Measurements from ENCODE around the gene POP4.

Gene POP4

GRCh38 chr19:29644210-29644609, 38.1 kb downstream of the POP4 start:
- no peak overlapping the region for H3K27ac ChIP-seq
- ChIA-PET CTCF (no interaction called here), POLR2A (ENCODE audit: low non-redundant PET) (no interaction called here)
- DNase-seq (ENCODE audit: low spot score): no peak
- TF ChIP-seq CTCF (conservative IDR thresholded peaks at IDR 0.05; ENCODE audit: low read depth): no peak

- ChIA-PET POLR2A (ENCODE audit: low non-redundant PET) (no interaction called here), CTCF (no interaction called here)
- no peak for DNase-seq (ENCODE audit: low spot score)
- TF ChIP-seq CTCF (conservative IDR thresholded peaks at IDR 0.05; ENCODE audit: low read depth): no peak
- H3K27ac ChIP-seq: peak overlapping the region; percentile 72; the same call in 1 of the 2 replicates
These were observed 39.4 kb downstream of the POP4 start for GRCh38 chr19:29645491-29645867.

GRCh38 chr19:29645911-29646310, 39.8 kb downstream of the POP4 start:
- DNase-seq (ENCODE audit: low spot score): no peak

GRCh38 chr19:29650772-29651387, 44.8 kb downstream of the POP4 start:
- no peak for TF ChIP-seq CTCF (conservative IDR thresholded peaks at IDR 0.05; ENCODE audit: low read depth)
- H3K27ac ChIP-seq: no peak overlapping the region
- no peak for DNase-seq (ENCODE audit: low spot score)
- CTCF ChIA-PET: no interaction called here
- POLR2A ChIA-PET (ENCODE audit: low non-redundant PET): no interaction called here

More at GRCh38 chr19:29645911-29646310, 39.8 kb downstream of the POP4 start:
- H3K27ac ChIP-seq: peak overlapping the region; percentile 72
- ChIA-PET POLR2A (ENCODE audit: low non-redundant PET) (no interaction called here), CTCF (no interaction called here)
- no peak for TF ChIP-seq CTCF (conservative IDR thresholded peaks at IDR 0.05; ENCODE audit: low read depth)

- POLR2A ChIA-PET (ENCODE audit: low non-redundant PET): no interaction called here
- TF ChIP-seq CTCF (conservative IDR thresholded peaks at IDR 0.05; ENCODE audit: low read depth): no peak
- CTCF ChIA-PET: interaction anchor here (0.6 to 0.8 kb wide), 2 partner anchors 41 to 43 kb away, joined by 3 to 4 read pairs; no protein-coding TSS in a partner anchor
- DNase-seq (ENCODE audit: low spot score): no peak
- no peak overlapping the region for H3K27ac ChIP-seq
These were observed 45.7 kb downstream of the POP4 start for GRCh38 chr19:29651622-29652394.

GRCh38 chr19:29653398-29653797, 47.3 kb downstream of the POP4 start:
- ChIA-PET POLR2A (ENCODE audit: low non-redundant PET) (no interaction called here), CTCF (no interaction called here)
- DNase-seq (ENCODE audit: low spot score): no peak
- TF ChIP-seq CTCF (conservative IDR thresholded peaks at IDR 0.05; ENCODE audit: low read depth): no peak
- H3K27ac ChIP-seq: no peak overlapping the region

Data from RWPE1 (cell line).